GM10266 (cell line): ENCODE measurements around the gene INPP5E.

Source experiments
- DNase-seq: peaks from one replicate; pipeline ENCODE4 v3.0.0; 2012; ENCODE audit errors: extremely low spot score
- TF ChIP-seq, protein P1 (sequence below): IDR thresholded peaks from 2 replicates; pipeline ENCODE4 v1.5.1; 2012; ENCODE audit warnings: mild to moderate bottlenecking, low read depth; ENCODE audit not compliant: control insufficient read depth, insufficient read depth; ENCODE audit errors: missing control alignments

INPP5E gene

GRCh38 chr9:136423432-136424146 is 16.1 kb downstream of the INPP5E start:
- TF ChIP-seq, protein P1, sequence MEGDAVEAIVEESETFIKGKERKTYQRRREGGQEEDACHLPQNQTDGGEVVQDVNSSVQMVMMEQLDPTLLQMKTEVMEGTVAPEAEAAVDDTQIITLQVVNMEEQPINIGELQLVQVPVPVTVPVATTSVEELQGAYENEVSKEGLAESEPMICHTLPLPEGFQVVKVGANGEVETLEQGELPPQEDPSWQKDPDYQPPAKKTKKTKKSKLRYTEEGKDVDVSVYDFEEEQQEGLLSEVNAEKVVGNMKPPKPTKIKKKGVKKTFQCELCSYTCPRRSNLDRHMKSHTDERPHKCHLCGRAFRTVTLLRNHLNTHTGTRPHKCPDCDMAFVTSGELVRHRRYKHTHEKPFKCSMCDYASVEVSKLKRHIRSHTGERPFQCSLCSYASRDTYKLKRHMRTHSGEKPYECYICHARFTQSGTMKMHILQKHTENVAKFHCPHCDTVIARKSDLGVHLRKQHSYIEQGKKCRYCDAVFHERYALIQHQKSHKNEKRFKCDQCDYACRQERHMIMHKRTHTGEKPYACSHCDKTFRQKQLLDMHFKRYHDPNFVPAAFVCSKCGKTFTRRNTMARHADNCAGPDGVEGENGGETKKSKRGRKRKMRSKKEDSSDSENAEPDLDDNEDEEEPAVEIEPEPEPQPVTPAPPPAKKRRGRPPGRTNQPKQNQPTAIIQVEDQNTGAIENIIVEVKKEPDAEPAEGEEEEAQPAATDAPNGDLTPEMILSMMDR = no peak
- no peak for DNase-seq

GRCh38 chr9:136422876-136423275 is 16.8 kb downstream of the INPP5E start:
- no peak for DNase-seq
- TF ChIP-seq, protein P1 = no peak

DNA sequence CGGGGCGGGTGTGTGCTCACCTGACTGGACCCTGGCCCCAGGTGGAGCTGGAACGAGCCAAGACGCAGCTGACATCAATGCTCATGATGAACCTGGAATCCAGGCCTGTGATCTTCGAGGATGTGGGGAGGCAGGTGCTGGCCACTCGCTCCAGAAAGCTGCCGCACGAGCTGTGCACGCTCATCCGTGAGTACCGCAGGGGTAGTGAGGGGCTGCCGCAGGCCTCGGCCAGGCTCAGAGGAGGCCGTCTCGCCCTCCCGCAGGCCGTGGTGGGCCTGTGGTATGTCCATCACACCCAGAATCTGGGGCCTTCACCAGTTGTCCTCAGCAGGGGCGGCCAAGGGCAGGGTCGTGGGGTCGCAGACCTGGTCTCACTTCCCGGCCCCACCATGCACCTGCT is 17.9 kb downstream of the INPP5E start:
- TF ChIP-seq, protein P1 = no peak
- no peak for DNase-seq

- TF ChIP-seq, protein P1 = no peak
- no peak for DNase-seq
Measured at GRCh38 chr9:136419092-136419420, 20.6 kb downstream of the INPP5E start.

DNA sequence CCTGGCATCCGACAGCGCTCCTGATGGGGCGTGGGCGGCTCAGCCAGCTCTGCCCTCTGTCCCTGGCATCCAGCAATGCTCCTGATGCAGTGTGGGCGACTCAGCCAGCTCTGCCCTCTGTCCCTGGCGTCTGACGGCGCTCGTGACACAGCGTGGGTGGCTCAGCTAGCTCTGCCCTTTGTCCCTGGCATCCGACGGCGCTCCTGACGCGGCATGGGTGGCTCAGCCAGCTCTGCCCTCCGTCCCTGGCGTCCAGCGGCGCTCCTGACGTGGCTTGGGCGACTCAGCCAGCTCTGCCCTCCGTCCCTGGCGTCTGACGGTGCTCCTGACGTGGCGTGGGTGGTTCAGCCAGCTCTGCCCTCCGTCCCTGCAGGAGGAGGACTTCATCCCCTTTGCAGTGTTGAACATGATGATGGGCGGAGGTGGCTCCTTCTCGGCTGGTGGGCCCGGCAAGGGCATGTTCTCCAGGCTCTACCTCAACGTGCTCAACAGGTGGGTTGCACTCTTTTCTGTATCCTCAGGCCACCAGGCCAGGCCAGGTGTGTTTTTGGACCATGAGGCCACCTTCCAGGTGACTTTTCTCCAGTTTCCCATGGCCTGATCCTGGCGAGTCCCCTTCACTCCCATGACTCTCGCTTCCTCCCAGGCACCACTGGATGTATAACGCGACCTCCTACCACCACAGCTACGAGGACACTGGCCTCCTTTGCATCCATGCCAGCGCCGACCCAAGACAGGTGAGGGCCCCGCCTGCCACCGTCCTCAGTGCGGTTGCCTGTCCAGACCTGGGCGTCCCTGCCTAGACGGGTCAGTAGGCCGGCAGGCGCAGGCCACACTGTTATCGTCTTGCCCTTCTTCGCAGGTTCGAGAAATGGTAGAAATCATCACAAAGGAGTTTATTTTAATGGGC is 21.2 kb downstream of the INPP5E start:
- TF ChIP-seq, protein P1 = no peak

DNA sequence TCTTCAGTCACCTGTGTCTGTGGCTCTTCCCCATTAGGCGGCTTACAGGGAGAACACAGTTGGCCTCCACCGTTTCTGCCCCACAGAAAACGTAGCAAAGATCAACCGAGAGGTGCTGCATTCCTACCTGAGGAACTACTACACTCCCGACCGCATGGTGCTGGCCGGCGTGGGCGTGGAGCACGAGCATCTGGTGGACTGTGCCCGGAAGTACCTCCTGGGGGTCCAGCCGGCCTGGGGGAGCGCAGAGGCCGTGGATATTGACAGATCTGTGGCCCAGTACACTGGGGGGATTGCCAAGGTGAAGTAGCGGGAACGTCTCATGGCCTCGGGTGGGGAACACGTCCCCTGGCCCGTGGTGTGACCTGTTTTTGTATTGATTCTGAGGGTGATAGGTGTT is 22.7 kb downstream of the INPP5E start:
- DNase-seq = no peak
- TF ChIP-seq, protein P1 = no peak

More for the DNA sequence above, 21.2 kb downstream of the INPP5E start:
- no peak for DNase-seq

DNA sequence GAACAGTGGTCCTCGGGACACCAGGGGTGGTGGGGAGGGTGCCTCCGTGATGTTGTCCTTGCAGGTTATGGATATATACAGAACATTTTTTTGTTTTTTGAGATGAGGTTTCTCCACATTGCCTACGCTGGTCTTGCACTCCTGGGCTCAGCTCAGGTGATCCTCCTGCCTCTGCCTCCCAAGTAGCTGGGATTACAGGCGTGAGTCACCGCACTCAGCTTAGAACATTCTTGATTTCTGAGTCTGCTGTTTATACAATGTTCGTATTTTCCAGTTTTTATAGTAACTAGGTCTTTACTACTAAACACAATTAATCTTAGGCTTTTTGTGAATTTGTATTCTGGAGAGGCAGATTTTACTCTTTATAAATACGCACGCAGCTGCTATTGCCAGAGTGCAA is 23.2 kb downstream of the INPP5E start:
- DNase-seq = no peak
- TF ChIP-seq, protein P1 = no peak
